Activated T-helper 1 cell treated with Interleukin-2 at 50 U/mL for 16 hours (primary cell): ENCODE results near the gene MTARC2.

Experiments
- DNase-seq: peaks from one replicate; pipeline ENCODE4 v3.0.0-alpha.2; 2020; ENCODE audit warnings: low read depth

The MTARC2 gene

DNA sequence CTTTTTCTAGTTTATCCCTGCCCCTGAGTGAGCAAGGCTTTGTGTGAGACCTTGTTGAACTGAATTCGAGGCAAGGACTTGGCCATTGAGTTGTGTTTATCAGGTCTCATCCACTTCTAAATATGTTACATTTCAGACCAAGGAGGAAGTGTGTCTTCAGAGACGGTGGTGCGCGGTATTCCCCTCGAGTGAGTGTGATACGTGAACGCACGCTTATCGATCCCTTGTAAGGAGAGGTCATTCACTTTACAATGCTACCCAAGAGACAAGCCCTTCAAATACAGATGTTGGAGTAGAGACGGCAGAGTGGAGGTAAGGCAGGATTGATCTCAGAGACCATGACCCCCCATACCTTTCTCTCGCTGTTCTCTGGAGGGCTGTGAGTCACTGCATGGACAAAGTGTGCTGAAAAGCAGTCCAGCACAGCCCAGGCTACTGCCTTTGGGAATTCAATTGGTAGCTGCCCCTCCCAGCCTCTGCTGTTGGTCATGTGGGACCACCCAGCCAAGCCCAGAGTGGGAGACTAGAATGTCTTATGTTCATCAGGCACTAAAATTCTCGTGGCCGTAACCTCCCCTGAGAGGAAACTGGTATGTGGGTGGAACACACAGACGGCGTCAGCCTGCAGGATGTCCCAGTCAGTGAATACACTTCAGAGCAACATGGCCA, 22.3 kb downstream of the MTARC2 start:
- no peak for DNase-seq

DNA sequence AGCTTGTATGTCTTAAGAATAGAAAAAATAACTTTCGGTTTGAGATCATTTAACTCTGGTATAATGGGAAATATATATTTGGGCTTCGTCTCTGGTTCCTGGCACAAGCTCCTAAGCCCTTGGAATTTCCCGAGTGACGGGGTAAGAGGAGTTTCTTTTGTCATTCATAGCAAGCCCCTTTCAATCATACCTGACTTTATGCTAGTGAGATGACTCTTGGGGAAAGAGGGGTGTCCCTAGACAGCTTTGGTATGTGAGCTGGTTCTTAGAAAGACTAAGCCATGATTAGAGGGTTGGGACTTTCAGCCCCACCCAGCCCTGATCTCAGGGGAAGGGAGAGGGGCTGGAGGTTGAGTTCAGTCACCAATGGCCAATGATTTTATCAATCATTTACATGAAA, 24.7 kb downstream of the MTARC2 start:
- no peak for DNase-seq

DNA sequence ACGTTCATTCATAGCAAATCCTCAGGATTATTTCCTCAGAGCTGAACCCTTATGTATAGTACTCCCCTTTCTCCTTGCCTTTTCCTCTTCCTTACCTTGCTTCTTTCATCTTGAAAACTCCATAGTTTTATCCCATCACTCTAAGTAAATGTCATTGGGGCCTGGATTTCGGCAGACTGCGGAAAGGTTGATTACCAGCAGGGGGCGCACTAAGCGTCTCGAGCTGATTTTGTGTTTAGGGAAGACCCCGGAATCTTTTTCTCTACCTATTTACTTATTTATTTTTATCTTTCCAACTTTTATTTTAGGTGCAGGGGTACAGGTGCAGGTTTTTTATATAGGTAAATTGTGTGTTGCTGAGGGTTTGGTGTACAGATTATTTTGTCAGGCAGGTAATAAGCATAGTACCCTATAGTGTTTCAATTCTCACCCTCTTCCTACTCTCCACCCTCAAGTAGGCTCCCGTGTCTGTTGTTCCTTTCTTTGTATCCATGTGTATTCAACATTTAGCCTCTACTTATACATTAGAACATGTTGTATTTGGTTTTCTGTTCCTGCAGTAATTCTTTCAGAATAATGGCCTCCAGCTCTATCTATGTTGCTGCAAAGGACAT, 27.2 kb downstream of the MTARC2 start:
- DNase-seq: no peak

DNA sequence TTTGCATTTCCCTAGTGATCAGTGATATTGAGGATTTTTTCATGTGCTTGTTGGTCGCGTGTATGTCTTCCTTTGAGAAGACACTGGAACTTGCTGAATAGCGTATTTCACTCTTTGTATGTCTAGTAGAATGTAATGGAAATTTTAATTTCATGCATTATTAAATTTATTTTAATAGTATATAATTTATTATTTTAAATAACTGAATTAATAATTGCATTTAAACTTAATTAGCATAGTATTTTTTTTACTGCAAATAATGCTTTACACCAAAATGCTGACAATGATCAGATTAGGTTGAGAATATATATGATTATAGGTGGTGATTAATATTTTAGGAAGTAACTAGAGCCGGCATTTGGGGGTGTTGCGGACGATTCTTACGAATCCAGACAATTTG, 28.1 kb downstream of the MTARC2 start:
- DNase-seq: no peak

DNA sequence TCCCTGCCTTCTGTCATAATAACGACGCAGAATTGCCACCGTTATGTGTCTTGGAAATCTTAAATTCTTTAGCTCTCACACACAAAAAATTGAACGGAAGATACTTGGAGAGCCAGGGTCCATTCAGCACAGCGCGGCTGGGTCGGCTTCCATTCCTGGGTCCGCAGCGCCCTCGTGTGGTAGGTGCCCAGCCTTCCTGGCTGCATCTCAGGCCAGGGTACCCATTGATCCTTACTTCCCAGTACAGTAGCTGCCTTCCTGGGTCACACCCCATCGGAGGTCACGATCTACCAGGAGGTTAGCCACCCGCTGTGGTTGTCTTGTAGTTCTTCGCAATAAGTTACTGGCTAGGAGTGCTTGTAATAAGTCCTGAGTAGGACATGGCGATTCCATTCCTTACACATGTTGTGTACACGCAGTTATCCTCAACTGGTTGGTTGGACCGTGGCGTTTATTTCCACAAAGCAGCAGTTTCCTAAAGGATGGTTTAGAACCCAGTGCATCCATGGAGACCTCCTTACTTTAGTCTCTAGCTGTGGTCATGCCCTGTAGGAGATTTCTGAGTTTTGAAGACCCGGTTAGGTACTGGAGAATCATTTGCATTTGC, 28.7 kb downstream of the MTARC2 start:
- DNase-seq: peak; percentile 36

DNA sequence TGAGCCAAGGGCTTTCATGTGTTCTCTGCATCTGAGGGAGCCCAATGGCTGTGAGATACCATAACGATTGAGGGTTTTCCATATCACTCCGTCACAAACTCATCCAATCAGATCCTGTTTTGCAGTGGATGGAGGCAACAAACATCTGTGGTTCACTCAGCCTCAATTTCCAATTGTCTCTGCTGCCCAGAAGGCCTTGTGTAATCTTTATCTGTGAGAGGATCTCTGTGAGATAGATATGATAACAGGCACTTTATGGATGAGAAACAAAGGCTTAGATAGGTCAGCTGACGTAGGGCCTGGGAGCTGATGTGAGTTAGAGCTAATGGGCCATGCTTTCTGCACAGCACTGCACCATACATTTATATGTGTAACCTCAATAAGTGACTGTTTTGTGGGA, 35.3 kb downstream of the MTARC2 start:
- DNase-seq: no peak

DNA sequence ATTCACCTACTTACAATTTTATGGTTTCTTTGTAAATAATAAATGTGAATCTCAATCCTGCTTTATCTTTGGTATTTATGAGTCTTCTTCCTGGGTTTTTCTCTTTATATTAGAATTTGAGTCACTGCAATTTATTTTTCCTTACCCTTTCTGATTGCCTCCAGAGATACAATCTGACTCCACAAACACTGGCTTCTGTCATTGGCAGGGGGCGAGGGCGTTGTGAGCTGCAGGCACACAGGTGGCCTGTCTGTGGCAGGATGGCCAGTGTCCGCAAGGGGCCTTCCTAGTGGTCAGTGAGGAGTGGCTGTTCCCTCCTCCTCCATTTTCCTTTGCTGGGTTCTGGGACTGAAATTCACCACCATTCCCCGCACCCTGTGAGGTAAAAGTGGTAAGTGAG, 36.6 kb downstream of the MTARC2 start:
- DNase-seq: no peak

DNA sequence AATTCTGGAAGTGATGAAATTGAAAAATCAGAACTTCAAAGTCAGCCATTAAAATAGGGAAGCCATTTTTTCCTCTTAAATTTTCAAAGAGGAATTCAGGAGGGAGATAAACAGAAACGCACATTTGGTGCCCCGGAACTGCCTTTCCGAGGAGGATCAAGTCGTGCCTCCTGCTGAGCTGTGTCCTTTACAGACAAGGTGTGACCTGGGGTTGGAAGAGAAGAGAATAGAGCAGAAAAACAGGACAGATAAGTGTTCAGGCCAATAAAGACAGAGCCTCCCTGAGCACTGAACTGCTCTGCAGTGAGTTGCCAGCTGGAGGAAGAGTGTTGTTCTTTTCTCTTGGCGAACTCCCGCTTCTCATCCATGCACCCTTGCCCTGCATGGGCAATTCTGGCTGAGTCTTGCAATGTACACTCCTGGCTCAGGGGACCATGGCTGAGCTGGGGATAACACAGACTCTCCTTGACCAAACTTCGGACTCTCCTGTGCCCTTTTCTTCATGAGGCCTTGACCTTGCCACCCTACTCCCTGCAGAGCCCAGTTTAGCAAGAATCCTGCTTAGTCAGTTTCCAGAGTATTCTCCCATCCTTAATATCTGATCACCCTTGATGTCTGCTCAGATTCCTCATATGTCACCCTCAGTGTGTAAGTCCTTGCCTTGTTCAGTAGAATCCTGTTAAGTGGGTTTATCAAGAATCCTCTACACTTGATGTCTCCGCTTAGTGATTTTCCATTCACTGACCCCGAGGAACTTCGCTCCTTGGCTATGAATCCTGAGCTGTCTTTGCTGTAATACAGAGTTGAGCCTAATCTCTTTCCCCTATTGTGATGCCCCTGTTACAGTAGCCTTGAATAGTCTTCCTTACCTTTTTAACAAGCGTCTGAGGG, 37.3 kb downstream of the MTARC2 start:
- DNase-seq: no peak

DNA sequence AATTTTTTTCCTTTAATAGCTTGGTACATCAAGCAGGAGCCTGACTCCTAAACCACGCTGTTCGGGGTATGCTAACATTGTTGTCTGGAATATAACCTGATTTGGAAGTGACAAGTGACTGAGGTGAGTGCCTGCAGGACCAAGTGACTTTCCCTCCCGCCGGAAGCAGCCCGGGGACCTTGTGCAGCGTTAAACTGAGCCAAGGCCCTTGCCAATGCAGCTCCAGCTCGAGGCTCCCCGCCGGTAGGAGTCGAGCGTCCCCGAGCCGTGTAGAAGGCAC, 37.9 kb downstream of the MTARC2 start:
- no peak for DNase-seq

DNA sequence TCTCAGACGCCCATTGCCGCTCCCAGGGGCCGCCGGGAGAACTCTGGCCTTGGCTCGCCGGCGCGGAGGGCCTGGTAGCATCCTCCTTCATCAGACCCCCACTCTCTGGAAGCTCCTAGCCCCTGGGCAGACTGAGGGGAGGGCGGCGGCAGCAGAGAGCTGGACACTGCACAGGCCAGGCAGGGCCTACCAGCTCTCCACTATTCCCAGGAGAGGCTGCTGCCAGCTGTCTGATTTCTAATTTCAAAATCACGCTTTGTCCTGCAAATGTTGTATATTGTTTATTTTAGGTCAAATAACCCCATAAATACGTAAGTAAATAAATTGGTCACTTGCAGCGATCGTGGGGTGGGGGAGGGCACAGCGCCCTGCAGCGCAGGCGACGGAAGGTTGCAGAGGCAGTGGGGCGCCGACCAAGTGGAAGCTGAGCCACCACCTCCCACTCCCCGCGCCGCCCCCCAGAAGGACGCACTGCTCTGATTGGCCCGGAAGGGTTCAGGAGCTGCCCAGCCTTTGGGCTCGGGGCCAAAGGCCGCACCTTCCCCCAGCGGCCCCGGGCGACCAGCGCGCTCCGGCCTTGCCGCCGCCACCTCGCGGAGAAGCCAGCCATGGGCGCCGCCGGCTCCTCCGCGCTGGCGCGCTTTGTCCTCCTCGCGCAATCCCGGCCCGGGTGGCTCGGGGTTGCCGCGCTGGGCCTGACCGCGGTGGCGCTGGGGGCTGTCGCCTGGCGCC, 38.4 kb downstream of the MTARC2 start, which contains the start of gene MTARC1:
MTARC1 (plus strand) TSS at position 577 of the 732 bp plus-strand sequence; CDS start at position 609, 32 bp downstream.
- no peak for DNase-seq

DNA sequence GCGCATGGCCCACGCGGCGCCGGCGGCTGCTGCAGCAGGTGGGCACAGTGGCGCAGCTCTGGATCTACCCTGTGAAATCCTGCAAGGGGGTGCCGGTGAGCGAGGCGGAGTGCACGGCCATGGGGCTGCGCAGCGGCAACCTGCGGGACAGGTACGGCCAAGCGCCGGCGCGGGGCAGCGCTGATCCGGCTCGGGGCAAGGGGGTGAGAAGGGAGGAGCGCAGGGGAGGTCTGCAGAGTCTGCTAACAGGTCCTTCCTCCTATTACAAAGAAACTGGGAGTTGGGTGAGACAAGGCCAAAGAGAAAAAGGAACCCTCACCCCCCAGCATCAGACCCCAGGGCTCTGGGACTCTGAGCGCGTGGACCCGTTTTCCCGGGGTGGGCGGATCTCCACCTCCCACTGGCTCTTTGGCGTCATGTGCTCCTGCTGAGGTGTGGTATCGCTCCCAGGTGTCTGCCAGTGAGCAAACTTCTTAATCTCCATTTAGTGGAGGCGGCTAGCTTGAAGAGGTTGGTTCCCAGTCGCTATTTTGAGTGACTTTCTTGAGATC, 39.0 kb downstream of the MTARC2 start:
- no peak for DNase-seq

DNA sequence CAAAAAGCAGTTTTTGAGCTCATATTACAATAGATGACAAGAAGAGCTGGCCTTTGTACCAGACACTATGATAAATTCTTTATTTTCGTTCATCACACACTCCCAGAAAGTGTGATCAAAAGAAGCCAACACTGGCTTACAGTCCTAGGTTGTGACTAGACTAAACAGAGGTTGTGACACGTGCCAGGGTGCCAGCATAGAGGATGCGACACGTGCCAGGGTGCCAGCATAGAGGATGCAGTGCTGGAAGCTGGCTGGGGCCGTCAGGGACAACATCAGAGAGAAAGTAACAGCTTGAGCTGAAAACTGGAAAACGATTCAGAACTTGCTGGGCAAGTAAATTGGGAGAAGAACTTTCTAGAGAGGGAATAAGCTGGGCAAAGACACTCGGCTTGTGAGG, 40.8 kb downstream of the MTARC2 start:
- no peak for DNase-seq

DNA sequence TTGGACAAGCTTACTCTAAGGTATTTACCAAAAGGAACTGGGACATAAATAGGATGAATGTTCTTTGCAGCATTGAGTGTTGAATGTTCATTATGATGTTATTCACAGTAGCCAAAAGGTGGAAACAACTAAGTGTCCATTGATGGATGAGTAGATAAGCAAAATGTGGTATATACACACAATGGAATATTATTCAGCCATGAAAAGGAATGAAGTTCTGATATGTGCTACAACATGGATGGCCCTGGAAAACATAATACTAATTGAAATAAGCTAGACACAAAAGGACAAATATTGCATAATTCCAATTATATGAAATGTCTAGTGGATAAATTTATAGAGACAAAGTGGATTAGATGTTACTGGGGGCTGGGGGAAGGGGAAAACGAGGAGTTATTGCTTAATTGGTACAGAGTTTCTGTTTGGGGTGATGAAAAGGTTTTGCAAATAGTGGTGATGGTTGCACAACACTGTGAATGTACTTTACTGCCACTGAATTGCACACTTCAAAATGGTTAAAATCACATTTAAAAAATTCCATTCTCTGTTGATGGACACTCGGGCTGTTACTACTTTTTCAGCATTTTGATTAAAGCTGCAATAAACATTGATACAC, 41.5 kb downstream of the MTARC2 start:
- DNase-seq: no peak

DNA sequence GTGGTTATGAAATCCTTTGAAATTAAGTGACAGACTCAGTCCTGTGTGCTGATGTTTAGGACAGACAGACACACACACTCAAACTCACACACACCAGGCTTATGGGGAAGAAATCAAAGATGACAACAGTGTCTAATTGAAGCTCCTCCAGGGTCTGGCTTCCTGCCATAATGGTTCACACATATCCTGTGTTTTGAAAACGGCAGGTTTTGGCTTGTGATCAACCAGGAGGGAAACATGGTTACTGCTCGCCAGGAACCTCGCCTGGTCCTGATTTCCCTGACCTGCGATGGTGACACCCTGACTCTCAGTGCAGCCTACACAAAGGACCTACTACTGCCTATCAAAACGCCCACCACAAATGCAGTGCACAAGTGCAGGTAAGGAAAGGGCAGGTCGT, 43.2 kb downstream of the MTARC2 start:
- DNase-seq: no peak

DNA sequence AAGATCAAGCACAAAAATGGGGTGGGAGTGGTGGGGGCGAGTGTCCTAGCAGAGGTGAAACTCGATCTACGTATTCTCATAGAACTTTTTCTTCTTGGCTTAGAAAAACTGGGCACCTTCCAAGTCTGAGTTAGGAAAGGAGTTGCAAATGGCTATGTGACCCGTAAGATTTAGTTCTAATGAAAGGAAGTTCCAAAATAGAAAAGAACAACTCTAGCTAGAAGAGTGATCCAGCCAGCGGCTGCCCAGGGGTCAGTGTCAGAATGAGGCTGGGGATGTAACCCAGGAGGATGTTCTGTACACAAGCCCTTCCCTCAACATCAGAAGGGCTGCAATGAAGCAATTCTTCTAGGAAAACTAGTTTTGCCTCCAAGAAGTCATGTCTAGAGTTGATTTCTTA, 43.8 kb downstream of the MTARC2 start:
- DNase-seq: no peak

DNA sequence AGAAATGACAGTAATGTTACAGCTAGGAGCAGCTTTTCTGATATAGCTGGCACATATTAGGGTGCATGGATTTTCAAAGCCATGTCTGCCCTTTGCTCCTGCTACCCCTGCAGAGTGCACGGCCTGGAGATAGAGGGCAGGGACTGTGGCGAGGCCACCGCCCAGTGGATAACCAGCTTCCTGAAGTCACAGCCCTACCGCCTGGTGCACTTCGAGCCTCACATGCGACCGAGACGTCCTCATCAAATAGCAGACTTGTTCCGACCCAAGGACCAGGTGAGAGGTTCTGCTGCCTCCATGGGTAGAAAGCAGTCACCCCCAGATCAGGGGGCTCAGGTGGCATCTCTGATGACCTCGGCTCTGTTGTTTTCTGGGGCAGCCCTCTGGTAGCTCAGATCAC, 48.4 kb downstream of the MTARC2 start:
- DNase-seq: no peak

DNA sequence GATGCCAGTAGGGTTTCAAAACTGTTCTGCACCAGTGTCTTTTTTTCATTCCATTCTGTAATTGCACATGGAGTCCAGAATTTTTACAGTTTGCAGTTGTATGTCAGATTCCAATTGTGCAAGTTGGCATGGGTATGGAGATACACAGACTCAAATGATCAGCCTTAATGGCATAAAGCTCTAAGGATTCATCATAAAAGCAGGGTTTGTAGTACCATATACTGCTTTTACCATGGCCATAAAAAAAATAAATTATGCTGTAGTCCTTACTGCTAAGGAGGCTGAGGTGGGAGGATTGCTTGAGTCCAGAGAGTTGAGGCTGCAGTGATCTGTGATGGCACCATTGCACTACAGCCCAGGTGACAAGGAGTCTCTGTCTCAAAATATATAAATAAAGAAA, 48.9 kb downstream of the MTARC2 start:
- no peak for DNase-seq

DNA sequence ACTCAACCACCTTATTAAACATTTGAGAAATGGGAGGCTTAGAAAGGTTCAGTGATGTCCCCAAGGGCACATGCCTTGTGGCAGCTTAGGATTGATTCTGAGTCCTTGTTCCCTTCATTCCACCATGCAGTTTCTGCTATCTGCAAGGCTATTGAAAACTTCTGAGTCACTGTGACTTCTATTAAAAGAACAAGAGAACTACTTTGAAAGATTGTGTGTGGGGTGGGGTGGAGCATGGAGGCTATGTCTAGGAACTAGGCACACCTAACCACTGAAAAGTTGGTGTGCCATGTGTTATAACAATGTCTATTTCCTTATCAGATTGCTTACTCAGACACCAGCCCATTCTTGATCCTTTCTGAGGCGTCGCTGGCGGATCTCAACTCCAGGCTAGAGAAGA, 49.4 kb downstream of the MTARC2 start:
- no peak for DNase-seq

DNA sequence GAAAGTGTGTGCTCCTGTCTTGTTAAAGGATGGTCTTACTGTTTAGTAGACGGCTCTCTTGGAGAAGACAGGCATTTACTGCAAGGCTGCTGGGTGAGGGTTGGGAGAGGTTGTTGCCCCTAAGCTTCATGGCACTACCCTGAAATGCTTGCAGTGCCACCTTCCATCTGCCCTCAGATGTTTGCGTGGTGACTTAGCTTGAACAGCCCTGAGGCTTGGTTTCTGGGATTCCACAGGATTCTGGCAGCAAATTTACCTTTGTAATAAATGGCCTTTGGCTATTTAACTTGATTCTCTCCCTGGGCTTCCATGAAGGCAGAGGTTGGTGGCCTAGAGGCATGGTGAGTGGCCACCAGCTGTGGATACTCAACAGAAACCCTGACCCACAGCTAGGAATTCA, 50.2 kb downstream of the MTARC2 start:
- DNase-seq: no peak

DNA sequence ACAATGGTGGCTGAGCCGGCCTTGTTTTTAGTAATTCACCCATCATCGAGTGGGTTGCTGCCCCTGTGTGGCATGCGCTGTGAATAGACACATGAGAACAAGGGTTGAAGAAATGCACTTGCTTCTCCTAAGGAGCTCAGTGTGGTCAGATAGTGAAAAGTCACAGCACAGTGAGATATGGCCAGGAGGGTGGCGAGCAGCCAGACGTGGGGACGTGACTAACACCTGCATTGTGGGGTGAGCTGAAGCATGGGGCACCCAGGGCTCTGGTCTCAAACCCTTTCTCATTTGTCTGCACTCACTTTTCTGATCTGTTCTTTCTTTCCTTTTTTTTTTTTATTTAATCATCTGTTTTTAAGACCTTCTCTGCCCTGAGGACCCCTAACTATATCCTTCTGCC, 52.1 kb downstream of the MTARC2 start:
- DNase-seq: no peak

DNA sequence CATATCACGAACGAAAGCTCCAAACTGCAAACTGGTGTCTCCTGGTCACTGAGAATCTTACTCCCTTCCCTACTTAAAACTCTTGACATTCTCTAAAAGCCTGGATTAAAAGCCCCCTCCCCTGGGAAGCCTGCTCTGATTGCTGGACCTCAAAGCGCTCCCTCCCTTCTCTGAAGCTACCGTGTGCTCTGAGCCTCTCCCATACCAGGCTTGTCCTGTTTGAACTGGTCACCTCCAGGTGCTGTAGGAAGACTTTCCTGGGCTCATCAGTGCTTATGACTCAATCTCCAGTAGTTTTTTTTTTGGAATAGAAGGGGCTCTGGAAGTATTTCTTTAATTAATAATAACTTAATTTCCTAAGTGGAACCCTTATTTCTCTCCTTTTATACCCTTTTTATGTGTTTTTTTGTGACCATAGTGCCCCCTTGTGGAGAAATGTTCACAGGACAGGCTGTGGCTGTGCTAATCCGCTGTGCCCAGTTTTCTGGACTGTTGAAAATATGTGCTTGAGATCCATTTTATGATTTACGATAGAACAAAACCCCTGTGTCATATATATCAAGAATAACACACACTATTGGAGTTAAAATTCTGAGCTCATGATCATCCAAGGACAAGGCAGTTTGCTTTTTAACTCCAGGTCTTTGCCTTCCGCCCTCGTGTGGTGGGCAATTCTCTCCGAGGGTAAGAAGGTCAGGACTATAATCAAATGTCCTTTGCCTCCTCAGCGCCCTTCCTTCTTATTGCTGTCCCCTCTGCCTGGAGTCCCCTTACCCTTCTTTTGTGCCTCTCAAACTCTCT, 55.5 kb downstream of the MTARC2 start:
- no peak for DNase-seq
